Suprapubic skin (tissue), 4 donors: Measurements from ENCODE around the gene CACNA1E. TPM values are rescaled to one million over a fixed set of nuclear protein-coding genes. Genes with fewer than 3 reads are reported as not detected.

Source experiments
- DNase-seq, 2 donors: peaks; one replicate each; pipeline ENCODE4 v3.0.0-alpha.2; 2019; ENCODE audit warnings: low spot score in 2 of 2
- H3K27ac ChIP-seq: fragments of 200-600 bp; sonication (generic); one replicate; pipeline ENCODE4 v1.5.1; 2019
- H3K27me3 ChIP-seq: fragments of 200-600 bp; sonication (generic); one replicate; pipeline ENCODE4 v1.5.1; 2019
- H3K36me3 ChIP-seq: fragments of 200-600 bp; sonication (generic); one replicate; pipeline ENCODE4 v1.5.1; 2019
- H3K4me1 ChIP-seq: fragments of 200-600 bp; sonication (generic); one replicate; pipeline ENCODE4 v1.5.1; 2019
- H3K4me3 ChIP-seq: fragments of 200-600 bp; sonication (generic); one replicate; pipeline ENCODE4 v1.5.1; 2019; ENCODE audit warnings: mild to moderate bottlenecking
- H3K9me3 ChIP-seq: fragments of 200-600 bp; sonication (generic); one replicate; pipeline ENCODE4 v1.5.1; 2019
- EP300 ChIP-seq: sonication (generic); formaldehyde crosslinking; IDR thresholded peaks from one replicate; pipeline ENCODE4 v1.6.1; 2017; ENCODE audit warnings: antibody characterized with exemption
- POLR2A ChIP-seq, 2 donors: fragments of 450-650 bp; IDR thresholded peaks; one replicate each; pipeline ENCODE4 v1.6.1; 2017; ENCODE audit warnings: antibody characterized with exemption in 2 of 2, mild to moderate bottlenecking in 2 of 2, moderate library complexity in 2 of 2
- POLR2AphosphoS5 ChIP-seq, 3 donors: sonication (generic); formaldehyde crosslinking; IDR thresholded peaks; one replicate each; pipeline ENCODE4 v1.6.1; 2017; ENCODE audit warnings: antibody characterized with exemption in 3 of 3
- WGBS: methylation state at CpG from one replicate; pipeline ENCODE4 v1.1.5; 2018; 5-methylcytosine and 5-hydroxymethylcytosine counted together
- total RNA-seq, 4 donors: library from RNA; depleted of rRNA; stranded (reverse); fragments of >200 nt; gene quantifications; one replicate each; pipeline ENCODE4 v1.1.0, GENCODE V29; 2016
- TF ChIP-seq, protein P1 (sequence below), 2 donors: fragments of 200-600 bp in 1 of 2; fragments of 450-650 bp in 1 of 2; sonication (generic) in 1 of 2; IDR thresholded peaks; one replicate each; pipeline ENCODE4 v1.5.1; 2016 to 2019; ENCODE audit warnings: antibody characterized with exemption in 2 of 2, mild to moderate bottlenecking in 1 of 2, moderate library complexity in 1 of 2

The CACNA1E gene
- total RNA-seq, 4 donors from 2014 or later: not detected

DNA sequence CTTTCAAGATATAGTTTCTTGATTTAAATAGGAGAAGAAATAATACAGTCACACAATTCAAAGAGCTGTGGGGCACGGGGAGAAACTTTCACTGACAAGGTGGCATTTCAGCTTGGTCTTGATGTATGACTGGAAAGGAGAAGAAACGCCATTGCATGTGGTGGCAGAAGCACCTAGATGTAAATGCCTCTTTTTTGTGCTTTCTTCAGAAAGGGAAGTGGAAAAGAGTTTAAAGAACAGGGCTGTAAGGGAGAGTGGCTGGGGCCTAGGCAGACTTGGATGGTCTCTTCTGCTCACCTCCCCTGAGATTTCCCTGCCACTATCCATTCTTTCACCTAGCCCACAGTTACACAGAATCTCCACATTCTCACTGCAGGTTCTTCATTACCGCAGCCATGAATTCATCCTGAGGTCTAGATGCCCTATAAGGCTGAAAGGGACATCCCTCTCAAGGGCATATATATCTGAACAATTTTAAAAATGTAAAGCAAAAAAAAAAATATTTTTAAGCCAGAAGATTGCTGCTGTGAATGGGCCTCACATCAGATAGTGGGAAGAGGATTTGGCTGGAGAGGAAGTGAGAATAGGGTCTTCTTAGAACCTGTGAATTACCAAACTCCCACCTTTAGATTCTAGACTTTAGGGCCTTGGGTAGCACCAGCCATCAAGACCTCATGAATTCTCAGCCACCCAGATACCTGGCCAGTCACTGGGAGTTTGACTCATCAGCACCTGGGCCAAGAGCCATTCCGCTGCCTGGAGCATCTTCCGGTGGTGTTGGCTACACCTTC lies 23.4 kb downstream of the CACNA1E start:
- H3K4me1 ChIP-seq: no peaks in the 10 kb centered on the region
- 89% methylated on average over 5 of the region's 5 CpGs for WGBS
- DNase-seq: no peak
- peaks cover 8% of the 10 kb centered on the region for H3K27me3 ChIP-seq
- TF ChIP-seq POLR2A (IDR thresholded peaks at IDR 0.05) (no peak), EP300 (no peak), POLR2AphosphoS5 (IDR thresholded peaks at IDR 0.05) (no peak)
- TF ChIP-seq, protein P1, sequence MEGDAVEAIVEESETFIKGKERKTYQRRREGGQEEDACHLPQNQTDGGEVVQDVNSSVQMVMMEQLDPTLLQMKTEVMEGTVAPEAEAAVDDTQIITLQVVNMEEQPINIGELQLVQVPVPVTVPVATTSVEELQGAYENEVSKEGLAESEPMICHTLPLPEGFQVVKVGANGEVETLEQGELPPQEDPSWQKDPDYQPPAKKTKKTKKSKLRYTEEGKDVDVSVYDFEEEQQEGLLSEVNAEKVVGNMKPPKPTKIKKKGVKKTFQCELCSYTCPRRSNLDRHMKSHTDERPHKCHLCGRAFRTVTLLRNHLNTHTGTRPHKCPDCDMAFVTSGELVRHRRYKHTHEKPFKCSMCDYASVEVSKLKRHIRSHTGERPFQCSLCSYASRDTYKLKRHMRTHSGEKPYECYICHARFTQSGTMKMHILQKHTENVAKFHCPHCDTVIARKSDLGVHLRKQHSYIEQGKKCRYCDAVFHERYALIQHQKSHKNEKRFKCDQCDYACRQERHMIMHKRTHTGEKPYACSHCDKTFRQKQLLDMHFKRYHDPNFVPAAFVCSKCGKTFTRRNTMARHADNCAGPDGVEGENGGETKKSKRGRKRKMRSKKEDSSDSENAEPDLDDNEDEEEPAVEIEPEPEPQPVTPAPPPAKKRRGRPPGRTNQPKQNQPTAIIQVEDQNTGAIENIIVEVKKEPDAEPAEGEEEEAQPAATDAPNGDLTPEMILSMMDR (IDR thresholded peaks at IDR 0.05): no peak
- H3K9me3 ChIP-seq: no peaks in the 10 kb centered on the region
- no peaks in the 10 kb centered on the region for H3K36me3 ChIP-seq
- H3K4me3 ChIP-seq: no peak overlapping the region
- H3K27ac ChIP-seq: no peak overlapping the region

DNA sequence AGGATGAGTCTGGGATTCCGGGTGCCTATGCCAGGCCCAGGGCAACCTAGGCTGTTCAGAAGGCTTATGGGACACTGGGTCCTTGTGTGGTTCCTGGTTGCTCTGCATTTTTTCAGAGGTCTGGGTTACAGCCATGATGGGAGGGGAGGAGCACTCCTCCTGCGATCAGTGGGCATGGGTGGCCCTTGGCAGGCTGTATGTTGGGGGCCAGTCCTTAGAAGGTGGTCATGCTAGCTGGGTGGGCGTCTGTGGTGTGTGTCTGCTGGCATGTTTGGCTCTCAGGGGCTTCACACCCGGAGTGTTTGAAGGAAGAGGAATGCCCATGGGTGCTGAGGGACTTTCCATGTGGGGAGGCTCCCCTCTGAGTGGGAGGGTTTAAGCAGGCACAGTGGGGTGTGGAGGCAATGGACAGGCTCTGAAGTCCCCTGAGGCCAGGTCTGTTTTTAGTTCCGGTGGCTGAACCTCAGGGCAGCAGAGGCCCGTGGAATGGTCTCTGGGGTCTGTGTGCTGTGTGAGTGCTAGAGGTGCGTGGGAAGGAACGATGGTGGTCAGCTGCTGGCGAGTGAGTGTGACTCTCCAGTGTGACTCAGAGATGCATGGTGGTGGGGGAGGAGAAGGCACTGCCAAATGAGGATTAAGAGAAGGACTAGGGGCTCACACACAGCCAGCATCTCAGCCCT lies 25.3 kb downstream of the CACNA1E start:
- Histone ChIP-seq H3K27ac (no peak overlapping the region), H3K9me3 (no peaks in the 10 kb centered on the region), H3K4me3 (no peak overlapping the region), H3K4me1 (no peaks in the 10 kb centered on the region), H3K27me3 (peaks cover 8% of the 10 kb centered on the region), H3K36me3 (no peaks in the 10 kb centered on the region)
- TF ChIP-seq, protein P1 (IDR thresholded peaks at IDR 0.05): no peak
- no peak for TF ChIP-seq POLR2AphosphoS5 (IDR thresholded peaks at IDR 0.05)
- TF ChIP-seq EP300: no peak
- no peak for TF ChIP-seq POLR2A (IDR thresholded peaks at IDR 0.05)
- DNase-seq: no peak
- 80% methylated on average over 8 of the region's 9 CpGs for WGBS

DNA sequence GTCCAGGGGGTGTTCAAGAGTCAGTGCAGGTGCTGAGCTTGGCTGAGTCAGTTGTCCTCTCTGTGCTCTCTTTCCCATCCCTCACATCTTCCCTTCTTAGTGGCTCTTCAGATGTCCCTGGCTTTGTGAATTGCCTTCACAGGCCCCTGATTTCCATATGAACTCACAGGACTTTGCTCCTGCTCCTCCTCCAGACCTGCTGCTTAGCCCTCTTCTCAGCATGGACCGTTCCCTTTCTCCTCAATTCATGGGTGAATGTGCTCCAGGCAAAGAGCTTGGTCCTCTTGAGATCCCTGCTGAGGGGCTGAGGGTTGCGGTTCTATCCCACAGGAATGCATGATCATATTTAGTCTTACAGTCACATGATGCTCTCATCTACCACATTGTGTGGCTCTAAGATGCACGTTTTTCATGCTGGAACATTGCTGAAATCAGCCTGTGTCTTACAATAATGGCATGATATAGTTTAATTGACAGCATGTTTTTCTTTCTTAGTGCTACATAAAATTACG lies 30.5 kb downstream of the CACNA1E start:
- Histone ChIP-seq H3K4me1 (no peaks in the 10 kb centered on the region), H3K9me3 (no peaks in the 10 kb centered on the region), H3K27ac (no peak overlapping the region), H3K27me3 (peaks cover 10% of the 10 kb centered on the region), H3K4me3 (no peak overlapping the region), H3K36me3 (no peaks in the 10 kb centered on the region)
- 60% methylated on average over 4 of the region's 4 CpGs for WGBS
- DNase-seq: no peak
- TF ChIP-seq EP300 (no peak), POLR2AphosphoS5 (IDR thresholded peaks at IDR 0.05) (no peak), POLR2A (IDR thresholded peaks at IDR 0.05) (no peak)
- TF ChIP-seq, protein P1 (IDR thresholded peaks at IDR 0.05): no peak

DNA sequence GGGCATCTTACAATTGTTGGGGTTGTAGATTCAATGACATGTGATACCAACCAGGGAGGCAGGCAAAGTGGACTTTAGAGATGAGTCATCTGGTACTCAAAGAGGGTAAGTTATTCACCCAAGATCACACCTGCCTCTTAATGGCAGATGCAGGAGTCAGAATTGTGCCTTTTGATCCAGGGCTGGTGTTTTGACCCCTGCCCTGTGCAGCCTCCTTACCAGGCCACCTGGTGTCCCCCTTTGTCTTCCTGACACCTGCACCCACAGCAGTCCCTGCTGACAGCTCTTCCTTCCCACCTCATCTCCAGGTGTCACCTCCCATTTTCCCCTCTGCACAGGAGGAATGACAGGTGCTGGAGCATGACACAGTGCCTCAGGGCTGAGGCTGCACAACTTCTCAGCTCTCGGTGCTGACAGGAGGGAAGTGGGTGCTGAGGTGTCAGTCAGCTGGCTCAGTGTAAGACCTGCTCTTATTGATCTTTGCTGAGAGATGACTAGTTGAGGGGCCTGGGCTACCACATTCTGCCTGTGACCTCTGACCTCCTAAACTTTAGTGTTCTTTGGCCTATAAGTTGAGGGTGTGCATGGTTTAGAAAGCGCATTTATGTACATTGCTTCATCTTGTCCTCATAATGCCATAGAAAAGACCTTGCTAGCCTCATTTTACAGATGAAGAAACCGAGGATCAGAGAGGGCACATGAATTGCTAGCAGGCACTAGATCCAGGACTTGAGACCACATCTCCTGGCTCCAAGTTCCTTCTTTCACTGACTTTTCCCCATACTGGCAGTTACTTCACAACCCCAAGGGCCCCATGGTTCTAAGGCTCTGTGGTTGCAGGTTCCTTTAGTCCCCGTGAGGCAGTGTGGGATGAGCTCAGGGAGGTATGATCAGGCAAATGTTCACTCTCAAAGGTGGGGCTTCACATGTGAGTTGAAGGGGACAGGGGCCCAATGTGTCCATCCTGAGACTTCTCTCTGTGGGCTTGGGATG lies 31.3 kb downstream of the CACNA1E start:
- no peaks in the 10 kb centered on the region for H3K36me3 ChIP-seq
- whole genome bisulfite sequencing: 78% methylated on average over 4 of the region's 4 CpGs
- H3K4me1 ChIP-seq: no peaks in the 10 kb centered on the region
- TF ChIP-seq POLR2AphosphoS5 (IDR thresholded peaks at IDR 0.05) (no peak), POLR2A (IDR thresholded peaks at IDR 0.05) (no peak), EP300 (no peak)
- TF ChIP-seq, protein P1 (IDR thresholded peaks at IDR 0.05): no peak
- no peaks in the 10 kb centered on the region for H3K9me3 ChIP-seq
- no peak for DNase-seq
- H3K27me3 ChIP-seq: peaks cover 10% of the 10 kb centered on the region
- H3K4me3 ChIP-seq: no peak overlapping the region
- H3K27ac ChIP-seq: no peak overlapping the region
